Suprapubic skin (tissue), 4 donors: Measurements from ENCODE around the gene ARL6IP5. TPM values are rescaled to one million over a fixed set of nuclear protein-coding genes. Genes with fewer than 3 reads are reported as not detected.

Experiments used
- DNase-seq, 2 donors: peaks; one replicate each; pipeline ENCODE4 v3.0.0-alpha.2; 2019; ENCODE audit warnings: low spot score in 2 of 2
- H3K27ac ChIP-seq: fragments of 200-600 bp; sonication (generic); one replicate; pipeline ENCODE4 v1.5.1; 2019
- H3K27me3 ChIP-seq: fragments of 200-600 bp; sonication (generic); one replicate; pipeline ENCODE4 v1.5.1; 2019
- H3K36me3 ChIP-seq: fragments of 200-600 bp; sonication (generic); one replicate; pipeline ENCODE4 v1.5.1; 2019
- H3K4me1 ChIP-seq: fragments of 200-600 bp; sonication (generic); one replicate; pipeline ENCODE4 v1.5.1; 2019
- H3K4me3 ChIP-seq: fragments of 200-600 bp; sonication (generic); one replicate; pipeline ENCODE4 v1.5.1; 2019; ENCODE audit warnings: mild to moderate bottlenecking
- H3K9me3 ChIP-seq: fragments of 200-600 bp; sonication (generic); one replicate; pipeline ENCODE4 v1.5.1; 2019
- CTCF ChIP-seq, 2 donors: fragments of 200-600 bp in 1 of 2; fragments of 450-650 bp in 1 of 2; sonication (generic) in 1 of 2; IDR thresholded peaks; one replicate each; pipeline ENCODE4 v1.5.1; 2016 to 2019; ENCODE audit warnings: antibody characterized with exemption in 2 of 2, mild to moderate bottlenecking in 1 of 2, moderate library complexity in 1 of 2
- EP300 ChIP-seq: sonication (generic); formaldehyde crosslinking; IDR thresholded peaks from one replicate; pipeline ENCODE4 v1.6.1; 2017; ENCODE audit warnings: antibody characterized with exemption
- POLR2A ChIP-seq, 2 donors: fragments of 450-650 bp; IDR thresholded peaks; one replicate each; pipeline ENCODE4 v1.6.1; 2017; ENCODE audit warnings: antibody characterized with exemption in 2 of 2, mild to moderate bottlenecking in 2 of 2, moderate library complexity in 2 of 2
- POLR2AphosphoS5 ChIP-seq, 3 donors: sonication (generic); formaldehyde crosslinking; IDR thresholded peaks; one replicate each; pipeline ENCODE4 v1.6.1; 2017; ENCODE audit warnings: antibody characterized with exemption in 3 of 3
- WGBS: methylation state at CpG from one replicate; pipeline ENCODE4 v1.1.5; 2018; 5-methylcytosine and 5-hydroxymethylcytosine counted together
- total RNA-seq, 4 donors: library from RNA; depleted of rRNA; stranded (reverse); fragments of >200 nt; gene quantifications; one replicate each; pipeline ENCODE4 v1.1.0, GENCODE V29; 2016

The ARL6IP5 gene
- total RNA-seq, 4 donors from 2014 or later = 58.6 to 106 (median 69.0) TPM

GRCh38 chr3:69126216-69126615, 41.5 kb downstream of the ARL6IP5 start:
- Histone ChIP-seq H3K4me3 (no peak overlapping the region), H3K27ac (no peak overlapping the region), H3K36me3 (no peaks in the 10 kb centered on the region), H3K9me3 (no peaks in the 10 kb centered on the region), H3K27me3 (no peaks in the 10 kb centered on the region), H3K4me1 (peaks cover 2% of the 10 kb centered on the region)
- WGBS = 79% methylated on average over 3 of the region's 3 CpGs
- no peak for DNase-seq
- TF ChIP-seq POLR2AphosphoS5 (IDR thresholded peaks at IDR 0.05) (no peak), POLR2A (IDR thresholded peaks at IDR 0.05) (no peak), CTCF (IDR thresholded peaks at IDR 0.05) (no peak), EP300 (no peak)

DNA sequence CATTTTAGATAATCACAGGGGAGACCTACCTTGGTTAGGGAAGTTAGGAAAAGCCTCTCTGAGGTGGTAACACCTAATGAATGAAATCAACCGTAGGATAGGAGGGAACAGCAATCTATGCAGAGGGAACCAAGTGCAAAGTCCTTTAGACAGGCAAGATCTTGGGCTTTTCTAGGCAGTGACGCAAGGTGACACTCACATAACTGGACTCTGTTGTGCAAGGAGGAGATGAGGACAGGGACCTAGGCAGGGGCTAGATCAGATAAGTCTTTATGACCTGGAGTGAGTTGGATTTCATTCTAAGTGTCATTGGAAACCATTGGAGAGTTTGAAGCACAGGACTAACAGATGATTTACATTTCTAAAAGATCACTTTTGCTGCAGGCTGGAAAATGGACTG, 42.3 kb downstream of the ARL6IP5 start:
- no peak for TF ChIP-seq POLR2AphosphoS5 (IDR thresholded peaks at IDR 0.05)
- no peak for TF ChIP-seq EP300
- no peak for TF ChIP-seq POLR2A (IDR thresholded peaks at IDR 0.05)
- H3K27ac ChIP-seq = no peak overlapping the region
- H3K36me3 ChIP-seq = no peaks in the 10 kb centered on the region

DNA sequence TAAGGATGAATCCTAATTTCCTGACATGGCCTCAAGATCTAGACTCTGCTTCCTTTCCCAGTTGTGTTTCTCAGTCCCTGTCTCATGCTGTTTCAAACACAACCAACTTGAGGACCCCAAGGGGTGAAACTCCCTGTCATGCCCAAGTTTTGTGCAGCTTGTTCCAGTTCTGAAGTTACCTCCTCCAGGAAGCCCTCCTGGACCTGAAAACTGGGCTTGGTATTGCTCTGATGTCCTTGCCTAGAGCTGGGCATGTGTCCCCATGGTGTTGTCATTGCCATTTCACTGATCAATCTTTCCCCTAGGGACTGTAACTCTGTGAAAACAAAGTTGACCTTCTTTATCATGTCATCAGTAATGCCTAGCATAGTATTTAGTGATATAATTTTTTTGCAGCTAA, 43.8 kb downstream of the ARL6IP5 start:
- DNase-seq = no peak
- TF ChIP-seq EP300 (no peak), POLR2AphosphoS5 (IDR thresholded peaks at IDR 0.05) (no peak), POLR2A (IDR thresholded peaks at IDR 0.05) (no peak), CTCF (IDR thresholded peaks at IDR 0.05) (no peak)
- Histone ChIP-seq H3K4me3 (no peak overlapping the region), H3K36me3 (no peaks in the 10 kb centered on the region), H3K9me3 (no peaks in the 10 kb centered on the region), H3K27ac (no peak overlapping the region), H3K4me1 (no peaks in the 10 kb centered on the region), H3K27me3 (no peaks in the 10 kb centered on the region)

More for the DNA sequence above, 42.3 kb downstream of the ARL6IP5 start:
- DNase-seq = no peak
- H3K27me3 ChIP-seq = no peaks in the 10 kb centered on the region
- H3K9me3 ChIP-seq = no peaks in the 10 kb centered on the region
- 88% methylated on average over 2 of the region's 2 CpGs for WGBS
- no peaks in the 10 kb centered on the region for H3K4me1 ChIP-seq
- H3K4me3 ChIP-seq = no peak overlapping the region

GRCh38 chr3:69129531-69129930, 44.8 kb downstream of the ARL6IP5 start:
- WGBS = 29% methylated on average over 1 of the region's 1 CpG
- H3K4me1 ChIP-seq = no peaks in the 10 kb centered on the region
- H3K9me3 ChIP-seq = no peaks in the 10 kb centered on the region
- no peaks in the 10 kb centered on the region for H3K36me3 ChIP-seq
- no peak for DNase-seq
- TF ChIP-seq POLR2A (IDR thresholded peaks at IDR 0.05) = no peak
- TF ChIP-seq EP300 = no peak
- no peaks in the 10 kb centered on the region for H3K27me3 ChIP-seq
- H3K4me3 ChIP-seq = no peak overlapping the region
- no peak overlapping the region for H3K27ac ChIP-seq

DNA sequence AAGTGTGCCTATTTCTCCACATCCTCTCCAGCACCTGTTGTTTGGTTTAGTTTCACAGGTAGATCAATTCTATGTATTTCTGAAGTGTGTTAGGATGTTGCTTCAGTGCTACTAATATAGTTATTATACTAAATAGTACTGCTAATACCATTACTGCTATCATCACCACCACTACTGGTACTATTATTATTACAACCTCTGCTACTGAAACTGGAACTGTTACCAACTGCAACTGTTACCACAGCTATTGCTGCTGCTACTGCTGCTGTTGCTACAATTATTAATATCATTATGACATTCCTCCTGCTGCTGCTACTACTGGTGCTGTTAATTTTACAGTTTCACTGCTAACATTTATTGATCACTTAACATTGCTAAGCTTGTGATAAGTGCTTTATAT, 46.0 kb downstream of the ARL6IP5 start:
- no peak overlapping the region for H3K4me3 ChIP-seq
- no peak overlapping the region for H3K27ac ChIP-seq
- no peak for TF ChIP-seq CTCF (IDR thresholded peaks at IDR 0.05)
- no peak for TF ChIP-seq POLR2AphosphoS5 (IDR thresholded peaks at IDR 0.05)
- TF ChIP-seq EP300 = no peak
- H3K4me1 ChIP-seq = no peaks in the 10 kb centered on the region
- no peaks in the 10 kb centered on the region for H3K36me3 ChIP-seq
- H3K9me3 ChIP-seq = no peaks in the 10 kb centered on the region
- no peaks in the 10 kb centered on the region for H3K27me3 ChIP-seq
- no peak for DNase-seq

- H3K9me3 ChIP-seq = no peaks in the 10 kb centered on the region
- no peaks in the 10 kb centered on the region for H3K36me3 ChIP-seq
- TF ChIP-seq POLR2AphosphoS5 (IDR thresholded peaks at IDR 0.05) (no peak), POLR2A (IDR thresholded peaks at IDR 0.05) (no peak)
- H3K4me1 ChIP-seq = no peaks in the 10 kb centered on the region
- no peak for DNase-seq
- H3K4me3 ChIP-seq = no peak overlapping the region
- no peak overlapping the region for H3K27ac ChIP-seq
- H3K27me3 ChIP-seq = no peaks in the 10 kb centered on the region
Observed at GRCh38 chr3:69137005-69137404, 52.3 kb downstream of the ARL6IP5 start.

DNA sequence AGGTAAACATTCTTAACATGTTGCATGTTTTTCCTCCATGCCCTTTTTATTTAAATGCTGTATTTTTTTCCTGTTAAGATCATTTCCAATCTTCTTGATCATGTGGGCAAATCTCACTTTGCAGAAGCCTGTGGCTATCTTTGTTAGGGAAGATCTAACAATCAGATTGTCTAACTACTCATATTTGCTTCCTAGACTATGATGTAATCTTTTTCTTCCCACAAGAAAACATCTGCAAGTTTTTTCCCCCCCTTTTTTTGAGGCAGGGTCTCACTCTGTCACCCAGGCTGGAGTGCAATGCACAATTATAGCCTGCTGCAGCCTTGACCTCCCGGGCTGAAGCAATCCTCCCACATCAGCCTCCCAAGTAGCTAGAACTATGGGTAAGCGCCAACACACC, 52.7 kb downstream of the ARL6IP5 start:
- no peaks in the 10 kb centered on the region for H3K27me3 ChIP-seq
- DNase-seq = no peak
- H3K9me3 ChIP-seq = no peaks in the 10 kb centered on the region
- 88% methylated on average over 2 of the region's 2 CpGs for WGBS
- TF ChIP-seq POLR2A (IDR thresholded peaks at IDR 0.05) (no peak), EP300 (no peak), POLR2AphosphoS5 (IDR thresholded peaks at IDR 0.05) (no peak), CTCF (IDR thresholded peaks at IDR 0.05) (no peak)
- no peaks in the 10 kb centered on the region for H3K4me1 ChIP-seq
- no peak overlapping the region for H3K27ac ChIP-seq
- H3K4me3 ChIP-seq = no peak overlapping the region
- no peaks in the 10 kb centered on the region for H3K36me3 ChIP-seq
